GM23338 (cell line): ENCODE data around the gene FGFBP1. TPM values are rescaled to one million over a fixed set of nuclear protein-coding genes. Genes with fewer than 3 reads are reported as not detected.

ENCODE experiments used
- ATAC-seq: fragments of 200-7000 bp; cut with Tn5 transposase; 3 replicates; pipeline ENCODE4 v1.9.1; 2020
- DNase-seq: peaks from one replicate; pipeline ENCODE4 v3.0.0-alpha.2; 2015; ENCODE audit warnings: low spot score
- H2AFZ ChIP-seq: fragments of 200-600 bp; sonication (generic); 2 replicates; pipeline ENCODE4 v1.8.0; 2016; ENCODE audit warnings: antibody characterized with exemption, mild to moderate bottlenecking, moderate library complexity
- H3F3A ChIP-seq: fragments of 200-600 bp; sonication (generic); replicated peaks from 2 replicates; pipeline ENCODE4 v1.8.0; 2017; ENCODE audit warnings: antibody characterized with exemption, mixed run types, low read depth
- H3K27ac ChIP-seq: fragments of 200-600 bp; sonication (generic); 2 replicates; pipeline ENCODE4 v1.6.1; 2016; ENCODE audit warnings: low read depth
- H3K27me3 ChIP-seq: fragments of 200-600 bp; sonication (generic); 2 replicates; pipeline ENCODE4 v1.8.0; 2016; ENCODE audit warnings: mild to moderate bottlenecking, mixed run types, moderate library complexity; ENCODE audit not compliant: insufficient read depth
- H3K36me3 ChIP-seq: fragments of 200-600 bp; sonication (generic); 2 replicates; pipeline ENCODE4 v1.8.0; 2016; ENCODE audit warnings: mild to moderate bottlenecking; ENCODE audit not compliant: insufficient read depth
- H3K4me1 ChIP-seq: fragments of 200-600 bp; sonication (generic); 2 replicates; pipeline ENCODE4 v1.8.0; 2016; ENCODE audit warnings: mild to moderate bottlenecking, moderate library complexity; ENCODE audit not compliant: insufficient read depth
- H3K4me2 ChIP-seq: fragments of 200-600 bp; sonication (generic); 2 replicates; pipeline ENCODE4 v1.7.1; 2017; ENCODE audit warnings: mixed run types
- H3K4me3 ChIP-seq: fragments of 200-600 bp; sonication (generic); 2 replicates; pipeline ENCODE4 v1.6.1; 2016; ENCODE audit warnings: mixed run types
- H3K79me2 ChIP-seq: fragments of 200-600 bp; sonication (generic); replicated peaks from 2 replicates; pipeline ENCODE4 v1.8.0; 2017; ENCODE audit warnings: mild to moderate bottlenecking; ENCODE audit not compliant: insufficient read depth
- H3K9me2 ChIP-seq: fragments of 200-600 bp; sonication (generic); 2 replicates; pipeline ENCODE4 v1.8.0; 2017; ENCODE audit not compliant: insufficient read depth
- H4K20me1 ChIP-seq: fragments of 200-600 bp; sonication (generic); replicated peaks from 2 replicates; pipeline ENCODE4 v1.8.0; 2017; ENCODE audit warnings: mild to moderate bottlenecking; ENCODE audit not compliant: insufficient read depth
- H3K27ac Mint-ChIP-seq: 2 replicates; pipeline ENCODE4 v1.8.0; 2020; ENCODE audit warnings: inconsistent platforms, mild to moderate bottlenecking, moderate library complexity, mixed read lengths
- H3K27me3 Mint-ChIP-seq: 3 replicates; pipeline ENCODE4 v1.8.0; 2022; ENCODE audit warnings: low read depth, mild to moderate bottlenecking, moderate library complexity, mixed read lengths, inconsistent platforms; ENCODE audit not compliant: insufficient read depth, poor library complexity
- H3K36me3 Mint-ChIP-seq: 3 replicates; pipeline ENCODE4 v1.8.0; 2021; ENCODE audit warnings: low read depth, mild to moderate bottlenecking, inconsistent platforms, moderate library complexity, mixed read lengths
- H3K4me1 Mint-ChIP-seq: 3 replicates; pipeline ENCODE4 v1.8.0; 2020; ENCODE audit warnings: mild to moderate bottlenecking, inconsistent platforms, mixed read lengths
- H3K4me3 Mint-ChIP-seq: 3 replicates; pipeline ENCODE4 v1.8.0; 2021; ENCODE audit warnings: moderate library complexity, mild to moderate bottlenecking, inconsistent platforms, mixed read lengths
- H3K9me3 Mint-ChIP-seq: 3 replicates; pipeline ENCODE4 v1.8.0; 2020; ENCODE audit warnings: moderate library complexity, mild to moderate bottlenecking, inconsistent platforms, mixed read lengths
- CREB1 ChIP-seq: fragments of 250-450 bp; sonication (Bioruptor Pico); IDR thresholded peaks from 2 replicates; pipeline ENCODE4 v1.5.0; 2020; ENCODE audit warnings: low read depth, mild to moderate bottlenecking, moderate library complexity
- CTCF ChIP-seq, 2 experiments: fragments of 200-600 bp in 1 of 2; sonication (generic) in 1 of 2; conservative IDR thresholded peaks; 2 replicates each; pipeline versions ENCODE4 v1.5.1 to v1.6.1; 2016 to 2017; ENCODE audit warnings: antibody characterized with exemption in 2 of 2, low read depth in 2 of 2, mild to moderate bottlenecking in 2 of 2, moderate library complexity in 1 of 2
- ETS1 ChIP-seq: IDR thresholded peaks from 2 replicates; pipeline ENCODE4 v1.6.1; 2016; ENCODE audit warnings: antibody characterized with exemption
- EZH2 ChIP-seq: fragments of 200-600 bp; sonication (generic); IDR thresholded peaks from one replicate; pipeline ENCODE4 v1.8.0; 2017; ENCODE audit warnings: antibody characterized with exemption, mild to moderate bottlenecking, low read depth; ENCODE audit not compliant: unreplicated experiment
- EZH2phosphoT487 ChIP-seq: fragments of 200-600 bp; sonication (generic); IDR thresholded peaks from one replicate; pipeline ENCODE4 v1.8.1; 2018; ENCODE audit warnings: antibody characterized with exemption; ENCODE audit not compliant: unreplicated experiment
- JUNB ChIP-seq: IDR thresholded peaks from one replicate; pipeline ENCODE4 v1.6.1; 2016; ENCODE audit warnings: antibody characterized with exemption; ENCODE audit not compliant: unreplicated experiment
- NANOG ChIP-seq: IDR thresholded peaks from 2 replicates; pipeline ENCODE4 v1.6.1; 2016; ENCODE audit warnings: antibody characterized with exemption, borderline replicate concordance
- POLR2AphosphoS5 ChIP-seq: IDR thresholded peaks from 2 replicates; pipeline ENCODE4 v1.6.1; 2016; ENCODE audit warnings: antibody characterized with exemption, low read depth
- REST ChIP-seq: IDR thresholded peaks from one replicate; pipeline ENCODE4 v1.6.1; 2018; ENCODE audit warnings: antibody characterized with exemption; ENCODE audit not compliant: unreplicated experiment
- STAT1 ChIP-seq: IDR thresholded peaks from one replicate; pipeline ENCODE4 v1.6.1; 2016; ENCODE audit warnings: antibody characterized with exemption; ENCODE audit not compliant: unreplicated experiment
- ZNF114 ChIP-seq: fragments of 250-450 bp; sonication (Bioruptor Pico); IDR thresholded peaks from 2 replicates; pipeline ENCODE4 v1.5.0; 2020; ENCODE audit warnings: mild to moderate bottlenecking, moderate library complexity
- ZNF331 ChIP-seq: fragments of 250-450 bp; sonication (Bioruptor Pico); IDR thresholded peaks from 2 replicates; pipeline ENCODE4 v1.5.0; 2020; ENCODE audit warnings: low read depth, mild to moderate bottlenecking, moderate library complexity
- ZNF462 ChIP-seq: fragments of 250-450 bp; sonication (Bioruptor Pico); IDR thresholded peaks from 2 replicates; pipeline ENCODE4 v1.5.0; 2020; ENCODE audit warnings: mild to moderate bottlenecking, moderate library complexity
- polyA plus RNA-seq: library from polyadenylated mRNA; unstranded; fragments of >200 nt; fragmentation: Nextera tagmentation; extraction: Ambion mirVana; gene quantifications from 2 replicates; pipeline ENCODE4 v1.2.1, GENCODE V29; 2016
- total RNA-seq: library from RNA; depleted of rRNA; stranded (reverse); fragments of >200 nt; shearing (Covaris generic); gene quantifications from 2 replicates; pipeline ENCODE4 v1.2.3, GENCODE V29; 2014

Gene FGFBP1
- total and polyA plus RNA-seq, 2 experiments from 2014 or later: 0.15 TPM; not detected in 1

- no peak for ATAC-seq
- DNase-seq: no peak
- Mint-ChIP-seq H3K9me3 (0 out of 3 replicates have a peak, but pooled peaks cover 6% of the 10 kb centered on the region), H3K27ac (0 out of 2 replicates have a peak overlapping the region, but pooled peaks have one; percentile 45), H3K4me1 (peaks cover 8% of the 10 kb centered on the region; the same call in 2 of the 3 replicates), H3K36me3 (peaks cover 89% of the 10 kb centered on the region), H3K27me3 (peaks cover 3% of the 10 kb centered on the region), H3K4me3 (no peak overlapping the region)
- H3K4me2 ChIP-seq: no peak overlapping the region
- H3K36me3 ChIP-seq: peaks cover 57% of the 10 kb centered on the region
- H3K27ac ChIP-seq: no peak overlapping the region
- H3K79me2 ChIP-seq: no peaks in the 10 kb centered on the region
- no peak overlapping the region for H2AFZ ChIP-seq
- H3K4me3 ChIP-seq: no peak overlapping the region
- H3K27me3 ChIP-seq: no peaks in the 10 kb centered on the region
- no peak for TF ChIP-seq ZNF114 (CRISPR knock-in tag)
- TF ChIP-seq ETS1: no peak
- no peak for TF ChIP-seq ZNF462
- TF ChIP-seq CTCF (conservative IDR thresholded peaks at IDR 0.05; ENCODE audit: low read depth in 2 of 2): no peak
- no peak for TF ChIP-seq EZH2
- no peak for TF ChIP-seq REST
- no peak for TF ChIP-seq JUNB
- no peak for TF ChIP-seq CREB1 (CRISPR knock-in tag)
- TF ChIP-seq EZH2phosphoT487: no peak
- no peak for TF ChIP-seq POLR2AphosphoS5
- no peak for TF ChIP-seq NANOG
- no peak for TF ChIP-seq STAT1
- TF ChIP-seq ZNF331 (CRISPR knock-in tag): no peak
- no peaks in the 10 kb centered on the region for H4K20me1 ChIP-seq
- H3F3A ChIP-seq: no peaks in the 10 kb centered on the region
- H3K4me1 ChIP-seq: no peaks in the 10 kb centered on the region
- no peaks in the 10 kb centered on the region for H3K9me2 ChIP-seq
These were observed 45.1 kb upstream of the FGFBP1 start for GRCh38 chr4:15983610-15984009.
